Posterior cingulate gyrus (tissue), 11 donors: ENCODE data around the gene WLS.
A peak's percentile ranks its signal among the peaks of the same experiment; 100 is the strongest.
"Not testable (repeated sequence)": the region's sequence is repeated elsewhere in the genome, so short reads cannot be mapped to it uniquely, and the experiment has no call there.

ENCODE experiments used
- DNase-seq, 10 donors: peaks; one replicate each; pipeline versions ENCODE4 v3.0.0 to v3.0.0-alpha.2; 2020 to 2021; ENCODE audit warnings: mixed read lengths in 3 of 10
- intact Hi-C: fragments of 100-400 bp; cut with DNase I; formaldehyde crosslinking; loops from one replicate; pipeline ENCODE4 v1.15.1; 2023

The WLS gene

DNA sequence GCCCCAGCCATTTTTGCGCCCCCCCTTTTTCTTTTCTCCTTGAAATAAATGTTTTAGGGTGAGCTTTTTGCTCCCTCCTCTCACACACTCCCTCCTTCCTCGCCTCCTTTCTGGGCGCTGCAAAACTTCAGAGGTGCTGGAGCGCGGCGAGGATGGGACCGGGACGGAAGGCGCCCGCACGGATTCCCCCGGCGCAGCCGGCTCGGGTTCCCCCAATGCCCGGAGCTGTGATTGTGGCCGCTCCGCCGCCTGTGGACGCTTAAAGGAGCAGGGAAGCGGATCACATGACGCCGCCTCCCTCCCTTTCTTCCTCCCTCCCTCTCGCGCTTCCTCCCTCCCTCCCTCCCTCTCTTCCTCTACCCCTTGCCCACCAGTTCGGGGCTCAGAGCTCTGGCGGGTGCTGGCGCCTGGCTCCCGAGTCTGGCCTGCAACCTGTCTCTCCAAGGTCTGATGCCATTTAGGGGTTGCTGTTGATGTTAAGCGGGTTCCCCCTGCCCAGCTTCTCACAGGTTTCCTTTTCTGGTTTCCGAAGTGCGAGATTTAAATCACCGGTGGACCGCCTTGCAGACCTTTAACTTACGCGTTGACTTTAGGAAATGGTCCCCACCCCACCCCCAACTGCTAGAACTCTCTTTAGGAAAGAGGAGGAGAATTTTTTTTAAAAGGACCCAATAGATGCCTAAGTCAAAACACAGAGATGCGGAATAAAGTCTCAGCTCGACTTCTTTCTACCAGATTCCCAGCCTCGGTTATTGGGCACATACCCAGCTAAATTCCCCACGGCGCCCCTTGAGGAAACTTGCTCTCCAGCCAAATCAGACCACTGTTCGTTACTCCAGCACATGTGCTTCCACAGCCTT, at the start of gene WLS:
Gene WLS (minus strand): TSS at position 235 of the 860 bp plus-strand sequence. CDS start 224 bp downstream, at position 11.
- intact Hi-C loops, result loop anchor here (5.0 kb wide), 1 partner anchor 110 kb away; no protein-coding TSS in a partner anchor
- DNase-seq, result peak; percentile 68 to 96 (median 80)

DNA sequence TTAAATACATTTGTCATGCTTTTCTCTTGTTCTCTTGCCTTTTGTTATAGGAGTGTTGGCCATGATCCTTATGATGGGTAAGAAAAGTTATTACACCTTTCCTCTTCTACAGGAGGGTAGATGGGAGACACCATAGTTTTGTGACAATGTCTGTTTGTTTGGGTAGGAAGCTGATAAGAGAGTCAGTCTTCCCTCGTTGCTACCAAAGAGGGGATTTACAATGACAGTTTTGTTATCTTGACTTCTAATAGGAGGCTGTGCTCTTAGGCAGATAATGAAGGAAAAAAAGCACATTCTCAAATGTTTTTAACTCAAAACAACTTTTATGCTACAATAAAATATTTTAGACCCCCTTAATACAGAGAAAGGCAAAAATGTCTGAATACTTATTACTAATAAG, 48.0 kb upstream of the WLS start:
- intact Hi-C loops, result no loop called here

DNA sequence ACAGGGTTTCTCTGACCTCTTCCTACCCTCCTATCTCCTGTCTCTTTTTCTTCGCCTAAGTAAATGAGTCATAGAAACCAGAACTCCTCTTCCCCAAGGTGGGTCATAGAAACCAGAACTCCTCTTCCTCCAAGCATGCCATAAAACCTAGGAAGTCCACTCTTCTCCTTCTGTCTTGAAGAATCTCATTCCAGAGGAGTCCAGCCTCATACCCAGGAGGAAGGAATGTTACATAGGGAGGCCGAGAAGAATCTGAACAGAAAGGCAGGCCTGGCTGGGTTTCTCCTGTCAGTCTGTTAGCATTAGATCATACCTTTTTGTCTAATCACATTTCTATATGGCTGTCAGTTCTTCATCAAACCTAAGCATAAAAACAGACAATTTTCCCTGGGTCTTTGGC, 47.5 kb upstream of the WLS start:
- intact Hi-C loops, result no loop called here

More for the DNA sequence above, 48.0 kb upstream of the WLS start:
- no peak for DNase-seq

DNA sequence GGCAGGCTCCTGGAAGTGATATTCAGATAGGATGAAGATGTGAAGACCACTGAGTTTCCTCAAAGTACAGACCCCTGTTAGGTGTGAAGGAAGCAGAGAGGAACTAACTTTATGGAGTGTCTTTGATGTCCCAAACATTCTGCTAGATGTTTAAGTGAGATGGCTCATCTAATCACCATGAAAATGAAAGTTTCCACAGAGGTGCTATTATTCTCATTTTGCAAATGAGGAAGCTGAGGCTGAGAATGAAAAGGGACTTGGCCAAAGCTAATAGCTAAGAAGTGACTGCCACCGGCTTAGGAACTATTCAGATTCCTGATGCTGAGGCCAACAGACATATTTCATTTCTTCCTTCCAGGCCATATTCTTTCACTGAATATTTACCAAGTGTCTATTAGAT, 45.9 kb upstream of the WLS start:
- intact Hi-C loops, result no loop called here
- no peak for DNase-seq

More for the DNA sequence above, 47.5 kb upstream of the WLS start:
- DNase-seq, result no peak

DNA sequence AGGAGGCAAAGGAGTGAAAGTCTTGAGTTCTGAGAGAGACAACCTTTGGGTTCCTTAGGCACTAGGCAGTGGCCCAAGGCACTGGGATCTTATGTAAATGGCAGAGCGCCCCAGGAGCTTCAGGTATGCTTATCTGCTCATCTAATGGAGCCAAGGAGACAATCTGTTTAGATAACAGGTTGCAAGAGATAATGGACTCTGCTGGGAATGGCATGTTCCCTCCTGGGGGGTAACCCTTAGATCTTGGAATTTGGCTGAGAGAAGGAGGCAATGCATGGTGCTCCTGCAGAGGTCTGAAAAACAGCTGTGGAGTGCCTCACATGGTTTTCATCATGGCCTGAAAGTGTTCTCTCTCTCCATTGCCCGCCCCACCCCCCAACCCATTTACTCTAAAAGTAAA, 44.1 kb upstream of the WLS start:
- DNase-seq, result no peak
- intact Hi-C loops, result no loop called here

DNA sequence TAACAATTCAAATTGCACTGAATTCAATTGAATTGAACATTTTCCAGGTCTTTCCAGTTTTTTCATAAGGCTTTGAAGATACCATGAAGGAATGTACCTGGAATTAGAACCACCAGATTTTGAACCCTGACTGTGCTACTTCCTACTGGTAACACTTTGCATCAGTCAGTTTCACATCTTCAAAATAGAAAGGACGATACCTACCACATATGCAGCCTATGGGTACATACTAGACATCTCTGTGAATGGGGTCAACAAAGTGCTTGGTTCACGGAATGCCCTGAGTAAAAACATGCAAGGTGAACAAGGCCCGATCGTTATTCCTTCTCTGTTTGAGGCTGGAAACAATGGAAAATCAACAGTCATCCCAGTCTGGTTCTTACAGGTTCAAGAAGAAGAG, 41.2 kb upstream of the WLS start:
- intact Hi-C loops, result no loop called here
- no peak for DNase-seq

DNA sequence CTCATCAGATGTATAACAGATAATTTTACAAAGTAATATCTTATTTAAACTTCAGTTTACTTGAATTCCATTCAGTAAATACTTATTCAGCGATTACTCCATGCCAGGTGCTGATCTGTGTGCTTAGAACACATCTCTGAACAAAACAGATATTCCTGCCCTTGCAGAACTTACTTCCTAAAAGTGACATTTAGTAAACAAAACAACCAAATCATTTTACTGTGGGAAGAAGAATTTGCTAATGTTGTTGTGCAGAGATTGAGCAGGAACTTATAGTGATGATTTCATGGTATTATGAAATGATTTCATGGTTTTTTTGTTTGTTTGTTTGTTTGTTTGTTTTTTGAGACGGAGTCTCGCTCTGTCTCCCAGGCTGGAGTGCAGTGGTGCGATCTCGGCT, 39.3 kb upstream of the WLS start:
- intact Hi-C loops, result no loop called here
- no peak for DNase-seq

DNA sequence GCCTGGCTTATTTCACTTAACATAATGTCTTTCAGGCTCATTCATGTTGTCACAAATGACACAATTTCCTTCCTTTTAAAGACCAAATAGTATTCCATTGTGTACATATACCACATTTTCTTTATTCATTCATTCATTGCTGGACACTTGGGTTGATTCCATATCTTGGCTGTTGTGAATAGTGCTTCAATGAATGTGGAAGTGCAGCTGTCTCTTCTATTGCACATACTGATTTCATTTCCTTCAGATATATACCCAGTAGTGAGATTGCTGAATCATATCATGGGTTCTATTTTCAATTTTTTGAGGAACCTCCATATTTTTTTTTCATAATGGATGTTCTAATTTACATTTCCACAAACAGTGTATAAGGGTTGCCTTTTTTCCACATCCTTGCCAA, 38.6 kb upstream of the WLS start:
- DNase-seq, result no peak
- intact Hi-C loops, result no loop called here

DNA sequence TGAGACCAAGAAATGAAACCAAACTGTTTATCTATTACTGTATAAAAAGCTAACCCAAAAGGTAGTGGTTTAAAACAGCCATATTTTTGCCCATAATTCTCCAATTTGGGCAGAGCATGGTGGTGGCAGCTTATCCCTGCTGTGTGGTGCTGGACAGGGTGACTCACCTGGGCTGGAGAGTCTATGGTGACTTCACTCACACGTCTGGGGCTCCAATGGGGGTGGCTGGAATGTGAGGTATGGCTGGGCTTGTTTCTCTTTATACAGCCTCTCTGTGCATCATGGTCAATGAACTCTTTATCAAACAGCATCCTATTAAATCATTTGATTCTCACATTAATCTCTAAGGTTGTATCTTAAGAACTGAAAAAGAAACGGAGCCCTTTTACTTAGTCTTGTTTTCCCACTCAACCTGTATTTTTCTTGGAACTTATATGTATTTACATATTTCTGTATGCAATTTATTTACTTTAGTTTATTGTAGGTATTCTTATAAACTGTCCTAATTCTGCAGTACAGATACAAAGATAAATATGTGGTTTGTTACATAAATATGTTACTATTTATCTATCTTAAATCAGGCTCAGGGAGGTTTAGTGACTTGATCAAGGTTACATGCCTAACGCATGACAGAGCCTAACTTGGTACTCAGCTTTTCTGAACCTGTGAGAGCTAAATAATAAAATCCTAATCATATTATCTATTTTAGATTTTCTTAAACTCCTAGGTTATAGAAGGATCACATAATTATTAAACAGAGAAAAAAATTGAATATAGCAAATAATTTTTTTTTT, 37.5 kb upstream of the WLS start:
- no peak for DNase-seq
- intact Hi-C loops, result no loop called here

DNA sequence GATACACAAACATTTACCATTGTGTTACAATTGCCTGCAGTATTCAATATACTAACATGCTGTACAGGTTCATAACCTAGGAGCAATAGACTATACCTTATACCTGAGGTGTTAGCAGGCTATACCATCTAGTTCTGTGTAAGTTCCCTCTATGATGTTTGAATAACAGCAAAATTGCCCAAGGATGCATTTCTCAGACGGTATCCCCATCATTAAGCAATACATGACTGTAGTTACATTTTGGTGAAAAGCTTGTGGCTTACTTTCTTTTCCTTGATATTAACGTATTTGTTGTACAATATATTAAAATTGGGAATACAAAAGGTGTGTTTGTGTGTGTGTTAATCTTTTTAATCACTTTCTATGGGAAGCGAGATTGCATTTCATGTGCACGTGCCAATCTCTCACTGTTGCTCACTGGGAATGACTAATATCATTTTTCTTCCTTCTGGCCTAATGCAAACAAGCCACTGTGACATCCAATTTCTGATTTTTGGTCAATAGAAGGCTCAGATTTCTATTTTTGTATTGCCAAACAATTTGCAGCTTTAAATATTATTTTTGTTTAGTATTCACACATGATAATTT, 36.7 kb upstream of the WLS start:
- no peak for DNase-seq
- intact Hi-C loops, result no loop called here

DNA sequence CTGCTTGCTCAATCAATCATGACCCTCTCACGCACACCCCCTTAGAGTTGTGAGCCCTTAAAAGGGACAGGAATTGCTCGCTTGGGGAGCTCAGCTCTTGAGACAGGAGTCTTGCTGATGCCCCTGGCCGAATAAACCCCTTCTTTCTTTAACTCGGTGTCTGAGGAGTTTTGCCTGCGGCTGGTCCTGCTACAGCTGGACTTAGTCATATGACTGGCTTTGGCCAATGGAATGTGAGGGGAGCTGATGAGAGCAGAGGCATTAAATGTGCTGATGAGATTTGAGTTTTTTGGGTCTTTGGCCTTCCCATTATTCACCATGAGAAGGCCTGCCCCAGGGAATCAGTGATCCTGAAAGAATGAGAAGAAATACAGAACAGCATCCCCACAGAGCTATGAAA, 24.5 kb upstream of the WLS start:
- DNase-seq, intact Hi-C loops: not testable (repeated sequence)

DNA sequence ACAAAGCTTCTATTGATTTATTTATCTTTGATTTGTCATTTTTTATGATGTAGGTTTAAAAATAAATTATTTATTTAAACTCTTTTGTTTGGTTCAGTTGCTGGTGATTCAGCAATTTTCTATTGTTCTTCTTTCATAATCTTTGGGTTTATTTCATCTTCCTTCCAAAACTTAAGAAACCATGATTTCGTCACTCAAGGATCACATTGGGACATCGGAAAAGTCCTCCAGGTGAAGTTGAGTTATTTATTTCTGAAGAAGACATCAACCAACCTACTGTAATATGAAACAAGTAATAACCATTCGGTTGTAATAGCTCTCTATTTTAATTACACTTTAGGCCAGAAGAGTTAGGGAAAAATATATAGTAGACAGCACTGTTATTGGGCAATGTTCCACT, 23.0 kb upstream of the WLS start:
- intact Hi-C loops, result no loop called here
- no peak for DNase-seq

DNA sequence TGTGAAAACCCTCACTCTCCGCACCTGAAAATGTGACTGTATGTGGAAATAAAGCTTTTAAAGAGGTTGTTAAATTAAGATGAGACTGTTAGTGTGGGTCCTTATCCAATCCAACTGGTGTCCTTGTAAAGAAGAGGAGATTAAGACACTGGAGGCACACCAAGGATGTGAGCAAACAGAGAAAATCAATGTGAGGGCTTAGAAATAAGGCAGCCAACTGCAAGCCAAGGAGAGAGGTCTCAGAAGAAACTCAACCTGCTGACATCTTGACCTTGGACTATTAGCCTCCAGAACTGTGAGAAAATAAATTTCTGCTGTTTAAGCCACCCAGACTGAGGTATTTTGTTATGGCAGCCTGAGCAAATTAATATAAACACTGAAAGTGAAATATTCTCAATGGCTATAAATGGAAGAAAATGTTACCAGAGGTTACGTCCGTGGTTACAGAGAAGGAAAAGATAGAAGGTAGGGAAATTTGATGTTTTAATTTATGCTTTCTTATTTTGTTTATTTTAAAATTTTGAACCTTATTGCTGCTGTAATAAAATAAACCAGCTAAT, 22.4 kb upstream of the WLS start:
- intact Hi-C loops, result no loop called here
- DNase-seq, result no peak

DNA sequence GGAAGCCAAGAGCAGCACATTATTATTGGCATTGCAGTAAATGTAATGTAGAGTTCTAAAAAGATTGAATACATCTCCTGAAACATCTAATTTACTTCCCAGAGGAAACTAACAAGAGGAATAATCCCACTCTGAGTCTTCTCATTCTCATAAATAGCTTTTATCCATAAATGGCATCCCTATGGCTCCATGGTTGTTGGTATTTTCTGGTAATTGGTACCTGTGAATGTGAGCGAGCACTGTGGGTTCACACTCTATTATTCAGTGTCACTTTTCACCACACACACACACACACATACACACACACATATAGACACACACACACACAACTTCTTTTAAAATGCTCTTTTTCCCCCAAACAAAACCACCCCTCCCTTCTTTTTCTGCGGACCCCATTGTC, 4.7 kb upstream of the WLS start:
- DNase-seq, result no peak
- intact Hi-C loops, result no loop called here

DNA sequence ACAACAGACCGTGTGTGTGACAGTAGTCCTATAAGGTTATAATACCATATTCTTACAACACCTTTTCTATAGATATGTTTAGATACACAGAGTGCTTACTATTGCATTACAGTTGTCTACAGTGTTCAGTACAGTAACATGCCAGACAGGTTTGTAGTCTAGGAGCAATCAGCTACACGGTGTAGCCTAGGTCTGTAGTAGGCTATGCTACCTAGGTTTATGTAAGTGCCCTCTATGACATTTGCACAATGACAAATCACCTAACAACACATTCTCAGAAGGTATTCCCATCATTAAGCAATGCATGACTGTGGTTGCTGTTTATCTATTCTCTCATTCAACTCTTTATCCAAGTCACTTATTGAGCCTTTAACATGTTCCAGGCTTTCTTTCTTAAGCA, 1.8 kb upstream of the WLS start:
- no peak for DNase-seq
- intact Hi-C loops, result loop anchor here (5.0 kb wide), 1 partner anchor 112 kb away; no protein-coding TSS in a partner anchor

DNA sequence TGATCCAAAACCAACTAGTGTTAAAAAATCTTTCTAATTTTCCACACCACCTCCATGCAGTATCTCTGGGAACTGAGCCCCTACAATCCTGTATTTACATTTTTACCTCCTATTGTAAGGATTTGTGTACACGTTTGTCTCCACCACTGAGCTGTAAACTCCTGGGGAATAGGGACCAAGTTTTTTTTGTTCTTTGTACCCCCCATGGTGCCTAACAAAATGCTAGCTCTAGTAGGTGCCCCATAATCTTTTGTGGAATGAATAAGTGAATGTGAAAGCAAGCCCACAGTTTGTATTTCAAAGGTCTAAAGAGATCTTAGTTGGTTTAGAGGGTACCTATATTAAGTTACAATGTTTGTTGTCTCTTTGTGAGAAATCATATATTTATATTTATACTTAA, 879 bp upstream of the WLS start:
- intact Hi-C loops, result loop anchor here (5.0 kb wide), 1 partner anchor 111 kb away; no protein-coding TSS in a partner anchor
- no peak for DNase-seq

DNA sequence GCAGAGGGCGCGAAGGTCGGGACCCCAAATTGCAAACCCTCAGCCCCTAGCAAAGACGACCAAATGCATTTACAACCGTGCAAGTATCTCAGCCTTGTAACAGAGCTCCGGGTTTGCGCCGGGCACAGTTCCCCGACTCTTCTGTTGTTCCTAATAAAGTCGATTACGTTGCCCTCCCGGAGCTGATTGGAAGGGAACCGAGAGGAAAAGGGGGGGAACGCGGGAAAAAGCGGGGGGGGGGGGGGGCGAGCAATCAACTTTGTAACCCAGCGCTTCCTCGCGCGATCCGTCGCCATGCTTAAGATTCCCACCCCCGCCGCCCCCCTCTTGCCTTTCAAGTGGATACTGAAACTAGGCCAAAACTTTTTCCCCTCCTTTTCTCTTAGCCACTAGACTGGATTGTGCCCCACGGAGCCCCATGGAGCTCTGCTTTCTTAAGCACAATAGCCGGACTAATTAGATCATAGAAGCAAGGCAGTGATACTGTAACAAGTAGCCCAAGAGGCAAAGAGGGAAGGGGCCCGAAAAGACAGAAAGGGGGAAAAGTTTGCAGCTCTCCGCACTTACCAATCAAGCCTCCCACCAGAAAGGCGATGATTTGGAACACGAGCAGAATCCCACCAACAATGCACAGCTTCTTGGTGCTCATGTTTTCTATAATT, 565 bp downstream of the WLS start:
- DNase-seq, result peak in 7 of 10 donors; percentile 10 to 86 (median 39)
- intact Hi-C loops, result loop anchor here (5.0 kb wide), 1 partner anchor 109 kb away; no protein-coding TSS in a partner anchor

DNA sequence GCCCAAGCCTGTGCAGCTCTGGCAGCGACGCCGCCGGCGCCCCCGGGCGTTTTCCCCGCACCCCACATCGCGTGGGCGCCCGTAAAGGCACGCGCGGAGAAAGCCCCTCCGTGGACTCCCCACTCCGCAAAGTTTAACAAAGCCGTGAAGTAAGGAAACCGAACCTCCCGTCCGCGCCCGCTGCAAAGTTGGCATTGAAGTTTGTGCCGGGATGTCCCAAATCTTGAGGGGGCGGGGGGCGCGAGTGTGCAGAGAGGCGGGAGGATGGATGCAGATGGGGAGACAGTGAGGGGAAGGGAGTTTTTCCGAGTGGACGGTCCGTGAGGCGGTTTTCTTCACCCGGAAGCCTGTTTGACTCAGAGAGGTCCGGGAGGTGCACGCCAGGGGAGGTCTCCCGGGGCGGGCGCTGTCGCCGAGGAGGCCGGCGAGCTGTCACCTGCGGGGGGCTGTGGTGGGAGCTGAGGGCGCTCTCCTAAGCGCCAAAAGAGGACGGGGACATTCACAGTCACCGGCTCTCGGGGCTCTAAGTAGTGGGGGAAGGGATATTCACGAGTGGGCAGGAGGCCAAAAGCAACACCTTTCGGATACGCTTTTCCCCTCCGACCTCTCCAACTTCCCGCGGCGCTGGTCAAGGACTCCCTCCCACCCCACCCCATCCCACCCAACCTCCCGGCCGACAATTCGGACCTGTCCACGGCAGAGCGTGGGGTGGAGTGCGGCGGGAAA, 1.3 kb downstream of the WLS start:
- intact Hi-C loops, result loop anchor here (5.0 kb wide), 1 partner anchor 109 kb away; no protein-coding TSS in a partner anchor

DNA sequence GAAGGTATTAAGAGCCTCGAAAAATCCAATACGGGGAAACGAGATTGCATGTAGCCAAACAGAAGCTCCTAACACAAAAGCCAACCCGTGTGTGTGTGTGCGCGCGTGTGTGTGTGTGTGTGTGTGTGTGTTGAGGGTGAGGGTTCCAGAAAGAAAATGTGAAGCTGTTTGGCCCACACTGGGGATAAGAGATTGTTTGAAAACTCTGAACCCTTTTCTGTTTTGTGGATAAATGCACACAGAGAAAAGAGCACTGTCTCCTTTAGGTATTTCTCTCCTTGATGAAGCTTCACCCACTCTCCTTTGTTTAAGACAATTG, 1.9 kb downstream of the WLS start:
- intact Hi-C loops, result loop anchor here (5.0 kb wide), 1 partner anchor 108 kb away; no protein-coding TSS in a partner anchor
- DNase-seq, result no peak

More for the DNA sequence above, 1.3 kb downstream of the WLS start:
- peak in 7 of 10 donors; percentile 10 to 81 (median 19) for DNase-seq
